ENCODE data around the gene MPRIP.

Gene MPRIP

GRCh38 chr17:17116406-17116805 is 74.1 kb downstream of the MPRIP start:
- H3K27ac Mint-ChIP-seq: peak overlapping the region; percentile 84 to 94
- H3K9me3 Mint-ChIP-seq: no peaks in the 10 kb centered on the region
- H3K4me1 Mint-ChIP-seq (ENCODE audit: low read depth in 2 of 2): peaks cover 66 to 74% of the 10 kb centered on the region in 2 donors
- H3K27me3 Mint-ChIP-seq: no peaks in the 10 kb centered on the region
- DNase-seq: no peak
- H3K36me3 Mint-ChIP-seq (ENCODE audit: insufficient read depth): peaks cover 11% of the 10 kb centered on the region
- H3K4me3 Mint-ChIP-seq: peak overlapping the region in 1 of 2 donors; percentile 30
- ATAC-seq (replicated peaks): no peak

GRCh38 chr17:17117923-17118322 is 75.7 kb downstream of the MPRIP start:
- DNase-seq (no peak), ATAC-seq (replicated peaks) (no peak)
- Mint-ChIP-seq H3K27ac (peak overlapping the region; percentile 87 to 94), H3K27me3 (no peaks in the 10 kb centered on the region), H3K4me3 (peak overlapping the region; percentile 15 to 74), H3K36me3 (ENCODE audit: insufficient read depth) (peaks cover 6% of the 10 kb centered on the region), H3K9me3 (no peaks in the 10 kb centered on the region), H3K4me1 (ENCODE audit: low read depth in 2 of 2) (peaks cover 74 to 78% of the 10 kb centered on the region in 2 donors)

DNA sequence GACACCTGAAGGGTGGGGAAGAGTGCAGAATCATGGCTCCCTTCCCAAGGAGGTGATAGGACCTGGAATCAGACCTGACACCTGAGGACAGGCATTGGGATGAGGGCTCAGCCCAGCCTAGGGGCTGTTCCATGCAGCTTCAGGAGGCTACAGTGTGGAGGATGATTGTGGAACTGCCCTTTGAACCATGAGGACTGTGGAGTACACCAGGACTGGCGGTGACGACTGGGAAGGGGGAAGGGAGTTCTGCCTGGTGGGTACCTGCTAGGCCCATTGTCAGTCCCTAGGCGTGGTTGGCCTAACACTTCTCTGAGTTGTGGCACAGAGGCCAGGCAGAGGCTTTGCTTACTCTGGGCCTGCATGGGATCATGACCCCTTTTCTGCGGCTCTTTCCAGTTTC is 76.1 kb downstream of the MPRIP start:
- H3K4me3 Mint-ChIP-seq: peak overlapping the region; percentile 43 to 74
- H3K4me1 Mint-ChIP-seq (ENCODE audit: low read depth in 2 of 2): peaks cover 74 to 81% of the 10 kb centered on the region in 2 donors
- H3K27ac Mint-ChIP-seq: peak overlapping the region; percentile 87 to 94
- no peak for DNase-seq
- H3K36me3 Mint-ChIP-seq (ENCODE audit: insufficient read depth): peaks cover 6% of the 10 kb centered on the region
- ATAC-seq (replicated peaks): no peak
- H3K9me3 Mint-ChIP-seq: no peaks in the 10 kb centered on the region
- no peaks in the 10 kb centered on the region for H3K27me3 Mint-ChIP-seq

DNA sequence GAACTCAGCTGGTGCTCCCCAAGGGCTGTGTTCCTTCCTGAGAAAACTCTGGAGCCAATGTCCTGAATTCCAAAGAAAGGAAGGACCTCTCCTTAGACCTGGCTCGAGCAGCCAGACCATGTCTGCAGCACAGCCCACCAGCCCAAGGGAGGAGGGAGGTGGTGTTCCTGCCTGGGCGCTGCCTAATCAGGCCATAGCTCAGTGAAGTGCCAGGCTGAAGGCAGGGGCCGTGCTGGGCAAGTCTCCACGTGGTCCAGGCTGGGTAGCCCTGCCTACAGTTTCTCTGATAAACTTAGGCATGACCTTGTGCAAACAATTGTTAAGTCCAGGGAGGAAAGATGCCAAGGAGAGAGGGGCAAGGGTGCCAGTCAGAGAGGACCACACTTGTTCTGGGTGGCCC is 76.8 kb downstream of the MPRIP start:
- ATAC-seq (replicated peaks): peak; percentile 6
- Mint-ChIP-seq H3K4me3 (peak overlapping the region; percentile 67 to 74), H3K27ac (peak overlapping the region; percentile 87 to 94)

DNA sequence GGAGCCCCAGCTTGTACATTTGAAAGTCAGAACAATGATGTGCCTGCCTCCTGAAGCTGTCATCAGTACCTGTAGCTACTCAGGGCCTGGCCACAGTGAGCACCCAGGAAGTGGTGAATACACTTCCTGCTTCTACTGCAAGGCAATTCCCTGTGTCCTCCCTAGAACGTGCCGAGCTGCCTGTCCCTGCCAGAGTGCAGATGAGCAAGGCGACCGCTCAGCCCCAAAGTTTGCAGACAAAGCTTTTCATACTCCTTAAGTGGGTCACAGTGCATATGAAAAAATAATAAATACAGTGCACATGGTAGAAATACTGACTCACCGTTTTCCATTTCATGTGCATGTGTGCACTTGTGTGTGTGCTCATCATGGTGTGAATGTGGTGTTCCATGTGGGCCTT is 77.3 kb downstream of the MPRIP start:
- DNase-seq (peak; percentile 49 to 71 (median 64)), ATAC-seq (replicated peaks) (peak; percentile 91)
- Mint-ChIP-seq H3K27ac (peak overlapping the region; percentile 87 to 94), H3K9me3 (no peaks in the 10 kb centered on the region), H3K4me3 (peak overlapping the region; percentile 67 to 74), H3K36me3 (ENCODE audit: insufficient read depth) (peaks cover 6% of the 10 kb centered on the region), H3K4me1 (ENCODE audit: low read depth in 2 of 2) (peaks cover 76 to 84% of the 10 kb centered on the region in 2 donors), H3K27me3 (no peaks in the 10 kb centered on the region)

More for the DNA sequence above, 76.8 kb downstream of the MPRIP start:
- H3K27me3 Mint-ChIP-seq: no peaks in the 10 kb centered on the region
- no peak for DNase-seq
- H3K36me3 Mint-ChIP-seq (ENCODE audit: insufficient read depth): peaks cover 6% of the 10 kb centered on the region
- peaks cover 75 to 83% of the 10 kb centered on the region in 2 donors for H3K4me1 Mint-ChIP-seq (ENCODE audit: low read depth in 2 of 2)
- no peaks in the 10 kb centered on the region for H3K9me3 Mint-ChIP-seq

DNA sequence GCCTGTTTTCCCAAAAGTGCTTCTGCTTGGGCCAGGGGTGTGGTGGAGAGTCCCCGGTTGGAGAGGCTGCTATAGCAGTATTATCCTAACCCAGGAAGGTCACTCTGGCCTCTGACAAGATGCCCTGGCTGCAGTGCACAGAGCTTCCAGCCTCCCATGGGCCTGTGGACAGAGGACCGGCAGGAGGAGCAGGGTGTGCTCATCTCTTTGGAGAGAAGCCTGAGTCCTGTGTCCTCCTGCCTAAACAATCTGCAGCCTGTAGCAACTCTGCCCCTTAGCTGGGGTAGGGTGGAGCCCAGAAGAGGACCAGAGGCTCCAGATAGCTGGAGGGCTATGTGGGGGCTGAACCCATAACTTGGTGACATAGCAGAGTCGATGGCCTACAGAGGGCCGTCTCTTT is 78.0 kb downstream of the MPRIP start:
- Mint-ChIP-seq H3K27me3 (no peaks in the 10 kb centered on the region), H3K27ac (peak overlapping the region; percentile 87 to 94), H3K4me3 (peak overlapping the region in 1 of 2 donors; percentile 74), H3K36me3 (ENCODE audit: insufficient read depth) (peaks cover 6% of the 10 kb centered on the region), H3K4me1 (ENCODE audit: low read depth in 2 of 2) (peaks cover 77 to 85% of the 10 kb centered on the region in 2 donors), H3K9me3 (no peaks in the 10 kb centered on the region)
- ATAC-seq (replicated peaks) (no peak), DNase-seq (no peak)

GRCh38 chr17:17120701-17121100 is 78.4 kb downstream of the MPRIP start:
- Mint-ChIP-seq H3K9me3 (no peaks in the 10 kb centered on the region), H3K27ac (peak overlapping the region; percentile 87 to 94), H3K4me1 (ENCODE audit: low read depth in 2 of 2) (peaks cover 77 to 85% of the 10 kb centered on the region in 2 donors), H3K36me3 (ENCODE audit: insufficient read depth) (peaks cover 6% of the 10 kb centered on the region), H3K27me3 (no peaks in the 10 kb centered on the region), H3K4me3 (peak overlapping the region in 1 of 2 donors; percentile 74)
- DNase-seq (no peak), ATAC-seq (replicated peaks) (no peak)

- Mint-ChIP-seq H3K27ac (peak overlapping the region; percentile 87 to 94), H3K9me3 (no peaks in the 10 kb centered on the region), H3K27me3 (no peaks in the 10 kb centered on the region), H3K36me3 (ENCODE audit: insufficient read depth) (peaks cover 6% of the 10 kb centered on the region), H3K4me1 (ENCODE audit: low read depth in 2 of 2) (peaks cover 78 to 84% of the 10 kb centered on the region in 2 donors), H3K4me3 (peak overlapping the region in 1 of 2 donors; percentile 74)
- DNase-seq (no peak), ATAC-seq (replicated peaks) (no peak)
Measured at GRCh38 chr17:17121162-17121561, 78.9 kb downstream of the MPRIP start.

DNA sequence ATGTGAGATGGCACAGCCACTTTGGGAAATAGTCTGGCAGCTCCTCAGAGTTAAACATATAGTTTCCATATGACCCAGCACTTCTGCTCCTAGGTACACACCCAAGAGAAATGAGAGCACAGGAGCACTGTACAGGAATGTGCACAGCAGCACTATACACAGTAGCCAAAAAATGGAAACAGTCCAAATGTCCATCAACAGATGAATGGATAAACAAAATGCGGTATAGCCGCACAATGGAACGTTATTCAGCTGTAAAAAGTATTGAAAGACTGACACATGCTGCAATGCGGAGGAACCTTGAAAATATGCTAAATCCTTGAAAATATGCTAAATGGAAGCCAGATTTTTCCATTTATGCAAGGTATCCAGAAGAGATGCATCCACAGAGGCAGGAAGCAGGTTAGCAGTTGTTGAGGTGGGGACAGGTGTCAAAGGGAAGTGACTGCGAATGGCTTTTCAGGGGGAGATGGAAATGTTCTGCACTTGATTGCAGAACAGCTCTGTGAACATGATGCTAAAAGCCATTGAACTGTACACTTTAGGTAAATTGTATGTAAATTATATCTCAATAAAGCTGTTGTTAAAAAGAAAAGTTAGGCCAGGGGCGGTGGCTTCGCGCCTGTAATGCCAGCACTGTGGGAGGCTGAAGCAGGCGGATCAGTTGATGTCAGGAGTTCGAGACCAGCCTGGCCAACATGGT is 80.7 kb downstream of the MPRIP start:
- no peak for ATAC-seq (replicated peaks)
- H3K27me3 Mint-ChIP-seq: no peaks in the 10 kb centered on the region
- H3K27ac Mint-ChIP-seq: peak overlapping the region; percentile 87 to 94
- H3K4me1 Mint-ChIP-seq (ENCODE audit: low read depth in 2 of 2): peaks cover 84 to 87% of the 10 kb centered on the region in 2 donors
- peak overlapping the region in 1 of 2 donors; percentile 36 for H3K4me3 Mint-ChIP-seq
- no peak for DNase-seq
- peaks cover 6% of the 10 kb centered on the region for H3K36me3 Mint-ChIP-seq (ENCODE audit: insufficient read depth)
- no peaks in the 10 kb centered on the region for H3K9me3 Mint-ChIP-seq

GRCh38 chr17:17124341-17124740 is 82.1 kb downstream of the MPRIP start:
- peaks cover 6% of the 10 kb centered on the region for H3K36me3 Mint-ChIP-seq (ENCODE audit: insufficient read depth)
- H3K9me3 Mint-ChIP-seq: no peaks in the 10 kb centered on the region
- peak overlapping the region; percentile 76 to 84 for H3K4me3 Mint-ChIP-seq
- peaks cover 86 to 89% of the 10 kb centered on the region in 2 donors for H3K4me1 Mint-ChIP-seq (ENCODE audit: low read depth in 2 of 2)
- no peak for ATAC-seq (replicated peaks)
- no peak for DNase-seq
- H3K27me3 Mint-ChIP-seq: no peaks in the 10 kb centered on the region
- peak overlapping the region; percentile 88 to 95 for H3K27ac Mint-ChIP-seq

DNA sequence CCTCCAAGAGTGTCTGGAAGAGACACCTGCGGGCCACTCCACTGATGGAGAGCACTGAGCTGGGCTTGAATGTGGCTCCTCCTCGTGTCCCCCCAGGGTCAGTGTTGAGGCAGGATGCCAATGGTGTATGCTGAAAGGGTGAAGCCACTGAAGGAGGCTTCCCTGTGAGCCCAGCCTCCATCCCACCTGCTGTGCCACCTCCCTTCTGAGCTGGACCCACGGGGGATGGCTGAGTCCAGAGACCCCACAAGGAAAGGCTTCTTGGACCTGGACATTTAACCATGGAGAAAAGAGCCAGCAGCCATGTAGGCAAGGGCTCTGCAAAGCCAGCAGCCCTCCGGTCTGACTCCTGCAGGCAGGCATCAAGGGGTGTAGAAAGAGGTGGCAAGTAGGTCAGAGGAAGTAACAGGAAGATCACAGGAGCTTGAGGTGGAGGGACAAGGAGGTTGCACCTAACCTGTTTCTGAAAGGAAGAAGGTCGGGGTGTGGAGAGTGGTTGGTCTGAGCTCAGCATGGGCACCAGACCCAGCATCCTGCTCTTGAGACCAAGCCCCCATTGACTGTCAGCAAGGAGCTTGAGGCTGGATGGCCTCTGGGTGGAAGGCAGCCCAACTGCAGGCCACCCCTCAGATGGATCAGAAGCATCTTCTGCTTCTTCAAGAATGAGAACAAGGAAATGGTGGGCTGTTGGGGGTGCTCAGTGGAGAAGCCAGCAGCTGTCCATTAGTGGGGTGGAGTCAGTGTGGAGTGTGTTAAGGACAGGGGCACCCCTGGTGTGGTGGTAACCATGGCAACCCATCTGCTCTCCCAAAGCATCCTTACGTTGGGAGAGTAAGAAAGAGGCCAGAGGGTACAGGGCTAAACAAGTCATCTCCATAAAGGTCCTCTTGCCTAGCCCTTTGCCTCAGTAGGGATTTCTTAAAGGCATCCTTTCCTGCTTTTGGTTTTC is 83.2 kb downstream of the MPRIP start:
- H3K36me3 Mint-ChIP-seq (ENCODE audit: insufficient read depth): peaks cover under 1% of the 10 kb centered on the region
- ATAC-seq (replicated peaks) (peak; percentile 84), DNase-seq (peak; percentile 38 to 54 (median 49))
- no peaks in the 10 kb centered on the region for H3K27me3 Mint-ChIP-seq
- H3K4me3 Mint-ChIP-seq: peak overlapping the region; percentile 76 to 84
- no peaks in the 10 kb centered on the region for H3K9me3 Mint-ChIP-seq
- peaks cover 80 to 83% of the 10 kb centered on the region in 2 donors for H3K4me1 Mint-ChIP-seq (ENCODE audit: low read depth in 2 of 2)
- H3K27ac Mint-ChIP-seq: peak overlapping the region; percentile 88 to 95

- Mint-ChIP-seq H3K27ac (peak overlapping the region; percentile 88 to 95), H3K27me3 (no peaks in the 10 kb centered on the region), H3K9me3 (no peaks in the 10 kb centered on the region), H3K4me3 (peak overlapping the region; percentile 76 to 84), H3K4me1 (ENCODE audit: low read depth in 2 of 2) (peaks cover 73 to 75% of the 10 kb centered on the region in 2 donors), H3K36me3 (ENCODE audit: insufficient read depth) (no peaks in the 10 kb centered on the region)
- ATAC-seq (replicated peaks): peak; percentile 58
- DNase-seq: peak; percentile 23 to 31 (median 29)
Measured at GRCh38 chr17:17126131-17127110, 84.2 kb downstream of the MPRIP start.

Data from effector memory CD8-positive, alpha-beta T cell (primary cell).